ENCODE results near the gene TTC27. TPM values are rescaled to one million over a fixed set of nuclear protein-coding genes. Genes with fewer than 3 reads are reported as not detected.

TTC27 gene
- total RNA-seq, 1 donor from 2014 or later = 12.5 TPM

DNA sequence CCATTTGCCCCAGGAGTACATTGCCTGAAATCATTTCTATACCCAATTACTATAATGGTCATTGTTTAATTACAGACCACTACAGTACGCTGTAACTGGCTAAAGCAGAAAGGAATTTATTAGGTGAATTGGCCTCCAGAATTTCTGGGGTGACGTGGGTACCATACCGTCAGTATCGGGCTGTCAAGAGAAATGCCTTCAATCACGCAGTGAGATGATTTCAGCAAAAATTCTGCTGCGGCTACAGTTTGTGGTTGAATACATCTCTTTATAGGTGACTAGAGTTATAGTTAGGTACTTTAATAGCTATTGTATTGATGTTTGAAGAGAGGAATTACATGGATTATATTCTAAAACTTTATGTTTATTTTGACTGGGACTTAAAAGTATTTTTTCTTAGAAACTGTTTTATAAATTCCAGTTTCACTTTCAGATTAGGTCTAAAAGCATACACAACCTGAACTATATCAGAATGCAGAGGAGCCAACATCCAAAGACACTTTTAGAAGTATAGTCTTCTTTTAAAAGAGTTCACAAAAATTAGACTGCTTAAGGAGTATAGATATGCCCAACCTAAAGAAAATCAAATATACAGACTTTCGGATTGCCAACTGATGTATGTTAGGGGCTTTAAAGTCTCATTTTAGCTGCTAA is 128.4 kb downstream of the TTC27 start:
- intact Hi-C loops (cut with DNase I) = no loop called here
- Histone ChIP-seq H3K9me3 (no peaks in the 10 kb centered on the region), H3K27me3 (no peaks in the 10 kb centered on the region), H3K4me1 (peaks cover 13% of the 10 kb centered on the region), H3K4me3 (no peak overlapping the region), H3K27ac (no peak overlapping the region), H3K36me3 (peaks cover 0 to 16% of the 10 kb centered on the region in 2 donors)
- TF ChIP-seq, protein P1, sequence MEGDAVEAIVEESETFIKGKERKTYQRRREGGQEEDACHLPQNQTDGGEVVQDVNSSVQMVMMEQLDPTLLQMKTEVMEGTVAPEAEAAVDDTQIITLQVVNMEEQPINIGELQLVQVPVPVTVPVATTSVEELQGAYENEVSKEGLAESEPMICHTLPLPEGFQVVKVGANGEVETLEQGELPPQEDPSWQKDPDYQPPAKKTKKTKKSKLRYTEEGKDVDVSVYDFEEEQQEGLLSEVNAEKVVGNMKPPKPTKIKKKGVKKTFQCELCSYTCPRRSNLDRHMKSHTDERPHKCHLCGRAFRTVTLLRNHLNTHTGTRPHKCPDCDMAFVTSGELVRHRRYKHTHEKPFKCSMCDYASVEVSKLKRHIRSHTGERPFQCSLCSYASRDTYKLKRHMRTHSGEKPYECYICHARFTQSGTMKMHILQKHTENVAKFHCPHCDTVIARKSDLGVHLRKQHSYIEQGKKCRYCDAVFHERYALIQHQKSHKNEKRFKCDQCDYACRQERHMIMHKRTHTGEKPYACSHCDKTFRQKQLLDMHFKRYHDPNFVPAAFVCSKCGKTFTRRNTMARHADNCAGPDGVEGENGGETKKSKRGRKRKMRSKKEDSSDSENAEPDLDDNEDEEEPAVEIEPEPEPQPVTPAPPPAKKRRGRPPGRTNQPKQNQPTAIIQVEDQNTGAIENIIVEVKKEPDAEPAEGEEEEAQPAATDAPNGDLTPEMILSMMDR (IDR thresholded peaks at IDR 0.05) = no peak
- no peak for TF ChIP-seq POLR2A (IDR thresholded peaks at IDR 0.05)
- no peak for TF ChIP-seq POLR2AphosphoS5 (IDR thresholded peaks at IDR 0.05; ENCODE audit: insufficient read depth in 1 of 2, low read depth in 1 of 2)
- no peak for DNase-seq (ENCODE audit: extremely low spot score in 2 of 2)

DNA sequence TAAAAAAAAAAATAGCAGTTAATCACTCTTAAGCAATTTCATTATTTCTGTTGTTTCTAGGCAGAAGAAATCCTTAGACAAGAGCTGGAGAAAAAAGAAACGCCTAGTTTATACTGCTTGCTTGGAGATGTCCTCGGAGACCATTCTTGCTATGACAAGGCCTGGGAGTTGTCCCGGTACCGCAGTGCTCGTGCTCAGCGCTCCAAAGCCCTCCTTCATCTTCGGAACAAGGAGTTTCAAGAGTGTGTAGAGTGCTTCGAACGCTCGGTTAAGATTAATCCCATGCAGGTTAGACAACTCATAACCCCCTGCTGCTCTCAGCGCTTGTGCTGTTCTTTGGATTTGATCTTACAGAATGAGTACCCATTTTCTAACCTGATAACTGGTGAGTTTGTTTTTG is 130.4 kb downstream of the TTC27 start:
- Histone ChIP-seq H3K36me3 (peaks cover 0 to 16% of the 10 kb centered on the region in 2 donors), H3K9me3 (no peaks in the 10 kb centered on the region), H3K27ac (no peak overlapping the region), H3K4me3 (no peak overlapping the region), H3K27me3 (no peaks in the 10 kb centered on the region), H3K4me1 (no peaks in the 10 kb centered on the region)
- TF ChIP-seq POLR2A (IDR thresholded peaks at IDR 0.05) = no peak
- TF ChIP-seq, protein P1 (IDR thresholded peaks at IDR 0.05) = no peak
- TF ChIP-seq POLR2AphosphoS5 (IDR thresholded peaks at IDR 0.05; ENCODE audit: insufficient read depth in 1 of 2, low read depth in 1 of 2) = no peak
- no peak for DNase-seq (ENCODE audit: extremely low spot score in 2 of 2)
- intact Hi-C loops (cut with DNase I) = no loop called here

DNA sequence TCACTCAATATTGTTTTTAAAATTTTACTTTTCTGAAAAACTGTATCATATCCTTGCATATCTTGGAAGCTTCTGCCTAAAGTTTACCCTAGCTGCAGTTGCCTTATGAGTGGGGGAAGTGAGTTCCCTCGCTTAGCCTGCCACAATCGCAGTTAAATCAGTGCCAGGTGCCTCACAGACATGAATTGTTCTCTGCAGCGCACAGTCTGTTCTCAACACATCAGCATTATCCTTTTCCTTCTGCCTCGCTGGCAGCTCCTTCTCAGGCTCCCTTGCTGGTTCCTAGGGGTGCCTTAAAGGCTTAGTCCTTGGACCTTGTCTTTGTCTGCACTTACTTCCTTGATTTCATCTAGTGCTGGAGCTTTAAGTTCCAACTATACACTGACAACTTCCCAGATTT is 132.8 kb downstream of the TTC27 start:
- no peak overlapping the region for H3K4me3 ChIP-seq
- peaks cover 0 to 16% of the 10 kb centered on the region in 2 donors for H3K36me3 ChIP-seq
- H3K27me3 ChIP-seq = no peaks in the 10 kb centered on the region
- no peaks in the 10 kb centered on the region for H3K9me3 ChIP-seq
- H3K4me1 ChIP-seq = no peaks in the 10 kb centered on the region
- TF ChIP-seq POLR2AphosphoS5 (IDR thresholded peaks at IDR 0.05; ENCODE audit: insufficient read depth in 1 of 2, low read depth in 1 of 2) = no peak
- no peak for TF ChIP-seq POLR2A (IDR thresholded peaks at IDR 0.05)
- TF ChIP-seq, protein P1 (IDR thresholded peaks at IDR 0.05) = no peak
- intact Hi-C loops (cut with DNase I) = no loop called here
- DNase-seq (ENCODE audit: extremely low spot score in 2 of 2) = no peak
- H3K27ac ChIP-seq = no peak overlapping the region

DNA sequence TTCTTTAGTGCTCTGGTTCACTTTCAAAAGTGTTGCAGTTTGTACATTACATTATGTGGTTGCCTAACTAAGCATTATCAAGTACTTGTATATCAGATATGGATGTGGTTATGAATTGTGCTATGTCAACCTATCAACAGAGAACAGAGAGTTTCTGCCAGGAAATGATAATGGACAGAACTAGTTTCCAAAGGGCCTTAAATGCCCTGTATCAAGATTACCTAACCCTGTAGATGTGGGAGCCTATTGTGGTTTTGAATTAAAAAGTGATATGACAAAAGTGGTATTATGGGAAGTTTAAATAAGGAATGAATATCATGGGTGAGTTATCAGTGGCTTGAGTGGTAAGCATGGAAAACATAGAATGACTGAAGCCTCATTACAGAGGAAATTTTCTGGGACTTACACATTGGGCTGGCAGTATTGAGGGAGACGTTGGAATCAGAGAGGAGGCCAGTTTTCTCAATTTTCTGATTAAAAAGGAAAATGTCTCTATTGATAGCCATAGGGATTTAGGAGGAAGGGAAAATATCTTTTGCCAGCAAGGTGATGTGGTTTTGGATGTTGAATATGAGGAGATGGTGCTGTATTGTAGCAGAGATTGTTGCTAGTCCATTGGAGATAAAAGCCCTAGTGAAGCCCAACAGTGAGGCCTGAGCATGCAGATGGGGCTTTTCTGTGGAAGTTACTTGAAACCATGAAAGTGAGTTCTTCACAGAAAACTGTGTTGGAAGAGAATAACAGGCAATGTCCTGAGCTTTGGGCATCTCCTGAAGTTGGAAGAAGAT is 140.7 kb downstream of the TTC27 start:
- Histone ChIP-seq H3K9me3 (no peaks in the 10 kb centered on the region), H3K4me3 (no peak overlapping the region), H3K4me1 (no peaks in the 10 kb centered on the region), H3K36me3 (no peaks in the 10 kb centered on the region), H3K27ac (no peak overlapping the region), H3K27me3 (no peaks in the 10 kb centered on the region)
- TF ChIP-seq POLR2AphosphoS5 (IDR thresholded peaks at IDR 0.05; ENCODE audit: insufficient read depth in 1 of 2, low read depth in 1 of 2) (no peak), POLR2A (IDR thresholded peaks at IDR 0.05) (no peak)
- TF ChIP-seq, protein P1 (IDR thresholded peaks at IDR 0.05) = no peak
- intact Hi-C loops (cut with DNase I) = no loop called here
- no peak for DNase-seq (ENCODE audit: extremely low spot score in 2 of 2)

DNA sequence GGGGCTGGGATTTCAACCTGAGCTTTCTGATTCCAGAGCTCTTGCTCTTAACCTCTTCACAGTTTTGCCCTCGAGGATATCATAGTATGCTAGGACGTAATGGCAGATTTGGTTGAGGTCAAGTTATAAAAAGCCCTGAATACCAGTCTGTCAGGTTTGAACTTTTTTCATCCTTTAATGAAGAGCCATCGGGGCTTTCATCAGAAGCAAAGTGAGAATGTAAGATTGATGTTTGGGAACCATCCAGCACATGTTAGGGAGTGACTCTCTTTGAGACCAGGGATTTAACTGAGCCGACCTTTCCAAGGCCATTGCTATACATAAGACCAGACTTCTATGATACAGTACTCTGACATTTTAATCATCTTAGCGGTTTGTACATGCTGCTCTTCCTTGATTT is 142.5 kb downstream of the TTC27 start:
- H3K4me3 ChIP-seq = no peak overlapping the region
- TF ChIP-seq POLR2A (IDR thresholded peaks at IDR 0.05) = no peak
- TF ChIP-seq, protein P1 (IDR thresholded peaks at IDR 0.05) = no peak
- no peak for TF ChIP-seq POLR2AphosphoS5 (IDR thresholded peaks at IDR 0.05; ENCODE audit: insufficient read depth in 1 of 2, low read depth in 1 of 2)
- H3K27me3 ChIP-seq = no peaks in the 10 kb centered on the region
- intact Hi-C loops (cut with DNase I) = loop anchor here (10.0 kb wide), 1 partner anchor 264 kb away; no protein-coding TSS in a partner anchor
- H3K4me1 ChIP-seq = no peaks in the 10 kb centered on the region
- H3K9me3 ChIP-seq = no peaks in the 10 kb centered on the region
- H3K36me3 ChIP-seq = no peaks in the 10 kb centered on the region
- H3K27ac ChIP-seq = no peak overlapping the region
- no peak for DNase-seq (ENCODE audit: extremely low spot score in 2 of 2)
